ENCODE results near the gene ZBED4. TPM values are rescaled to one million over a fixed set of nuclear protein-coding genes. Genes with fewer than 3 reads are reported as not detected.

The ZBED4 gene
- total RNA-seq, 1 donor from 2014 or later = 4.1 TPM

DNA sequence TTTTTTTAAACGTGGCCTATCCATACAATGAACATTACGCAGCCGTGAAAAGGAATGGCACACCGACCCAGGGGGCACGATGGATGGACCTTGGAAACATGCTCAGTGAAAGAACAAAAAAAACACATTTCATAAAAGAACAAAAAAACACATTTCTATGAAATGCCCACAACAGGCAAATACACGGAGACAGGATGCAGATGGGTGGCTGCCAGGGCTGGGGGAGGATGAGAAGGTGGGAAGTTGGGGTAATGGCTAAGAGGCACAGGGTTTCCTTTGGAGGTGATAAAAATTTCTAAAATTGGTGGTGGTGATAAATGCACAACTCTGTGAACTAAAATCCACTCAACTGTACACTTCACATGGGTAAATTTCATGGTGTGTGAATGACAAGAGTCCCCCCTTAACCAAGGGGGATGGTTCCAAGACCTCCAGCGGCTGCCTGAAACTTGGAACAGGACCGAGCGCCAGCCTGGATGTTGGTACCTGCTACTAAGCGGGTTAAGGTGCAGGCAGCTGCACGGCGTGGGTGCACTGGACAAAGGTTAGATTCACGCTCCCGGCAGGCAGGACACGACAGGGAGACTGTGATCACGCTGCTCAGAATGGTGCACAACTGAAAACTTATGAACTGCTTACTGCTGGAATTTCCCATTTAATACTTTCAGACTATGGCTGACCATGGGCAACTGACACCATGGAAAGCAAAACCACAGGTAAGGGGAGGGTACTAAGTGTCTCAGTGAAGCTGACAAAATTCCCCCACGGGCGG, 42.4 kb upstream of the ZBED4 start:
- Histone ChIP-seq H3K9me3 (replicated peaks) (no peaks in the 10 kb centered on the region), H3K27ac (replicated peaks) (no peak overlapping the region), H3K36me3 (peaks cover 18% of the 10 kb centered on the region), H3K27me3 (ENCODE audit: low read depth) (no peaks in the 10 kb centered on the region), H3K4me1 (peaks cover 81% of the 10 kb centered on the region), H3K4me3 (no peak overlapping the region)
- TF ChIP-seq, protein P1, sequence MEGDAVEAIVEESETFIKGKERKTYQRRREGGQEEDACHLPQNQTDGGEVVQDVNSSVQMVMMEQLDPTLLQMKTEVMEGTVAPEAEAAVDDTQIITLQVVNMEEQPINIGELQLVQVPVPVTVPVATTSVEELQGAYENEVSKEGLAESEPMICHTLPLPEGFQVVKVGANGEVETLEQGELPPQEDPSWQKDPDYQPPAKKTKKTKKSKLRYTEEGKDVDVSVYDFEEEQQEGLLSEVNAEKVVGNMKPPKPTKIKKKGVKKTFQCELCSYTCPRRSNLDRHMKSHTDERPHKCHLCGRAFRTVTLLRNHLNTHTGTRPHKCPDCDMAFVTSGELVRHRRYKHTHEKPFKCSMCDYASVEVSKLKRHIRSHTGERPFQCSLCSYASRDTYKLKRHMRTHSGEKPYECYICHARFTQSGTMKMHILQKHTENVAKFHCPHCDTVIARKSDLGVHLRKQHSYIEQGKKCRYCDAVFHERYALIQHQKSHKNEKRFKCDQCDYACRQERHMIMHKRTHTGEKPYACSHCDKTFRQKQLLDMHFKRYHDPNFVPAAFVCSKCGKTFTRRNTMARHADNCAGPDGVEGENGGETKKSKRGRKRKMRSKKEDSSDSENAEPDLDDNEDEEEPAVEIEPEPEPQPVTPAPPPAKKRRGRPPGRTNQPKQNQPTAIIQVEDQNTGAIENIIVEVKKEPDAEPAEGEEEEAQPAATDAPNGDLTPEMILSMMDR (IDR thresholded peaks at IDR 0.05; ENCODE audit: borderline replicate concordance) = no peak
- intact Hi-C loops (cut with micrococcal nuclease) = no loop called here
- DNase-seq = no peak

DNA sequence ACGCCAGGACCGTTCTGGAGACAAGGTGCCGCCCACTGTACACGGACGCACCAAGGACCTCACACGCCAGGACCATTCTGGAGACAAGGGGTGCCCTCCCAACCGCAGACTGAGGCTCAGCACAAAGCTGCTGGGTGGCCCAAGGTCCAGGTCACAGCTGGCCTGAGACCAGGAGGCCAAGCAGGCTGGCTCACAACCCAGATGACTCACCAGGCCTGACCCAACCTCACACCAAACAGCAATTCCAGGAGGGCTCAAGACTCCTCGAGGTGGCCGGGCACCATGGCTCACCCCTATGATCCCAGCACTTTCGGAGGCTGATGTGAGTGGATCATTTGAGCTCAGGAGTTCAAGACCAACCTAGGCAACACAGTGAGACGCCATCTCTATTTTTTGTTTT, 40.8 kb upstream of the ZBED4 start:
- no peak for DNase-seq
- no peaks in the 10 kb centered on the region for H3K27me3 ChIP-seq (ENCODE audit: low read depth)
- peaks cover 80% of the 10 kb centered on the region for H3K4me1 ChIP-seq

DNA sequence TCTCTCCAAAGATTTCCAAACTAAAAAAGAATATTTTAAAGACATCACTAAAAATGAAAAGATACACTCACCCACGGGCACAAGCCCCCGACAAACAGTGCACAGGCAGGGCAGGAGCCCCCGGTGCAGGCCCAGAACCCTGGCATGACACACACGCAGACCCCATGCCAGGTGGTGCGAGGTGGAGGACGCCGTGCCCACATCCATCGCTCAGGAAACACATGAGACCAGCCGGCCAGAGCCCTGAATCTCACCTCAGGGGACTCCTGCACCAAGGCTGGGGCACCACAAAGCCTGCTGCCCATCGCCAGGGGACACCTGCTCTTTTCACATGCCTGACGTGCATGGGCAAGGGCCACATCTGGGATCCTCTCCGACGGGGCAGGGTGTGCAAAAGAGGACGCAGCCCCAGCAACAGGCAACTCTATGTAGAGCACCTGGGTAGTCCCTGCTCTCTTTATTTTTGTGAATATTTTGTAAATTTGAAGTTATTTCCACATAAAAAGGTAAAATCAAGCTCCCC, 39.4 kb upstream of the ZBED4 start:
- no peaks in the 10 kb centered on the region for H3K9me3 ChIP-seq (replicated peaks)
- H3K36me3 ChIP-seq = peaks cover 48% of the 10 kb centered on the region
- no peaks in the 10 kb centered on the region for H3K27me3 ChIP-seq (ENCODE audit: low read depth)
- H3K27ac ChIP-seq (replicated peaks) = no peak overlapping the region
- no peak for DNase-seq
- H3K4me3 ChIP-seq = no peak overlapping the region
- TF ChIP-seq, protein P1 (IDR thresholded peaks at IDR 0.05; ENCODE audit: borderline replicate concordance) = no peak
- peaks cover 66% of the 10 kb centered on the region for H3K4me1 ChIP-seq
- intact Hi-C loops (cut with micrococcal nuclease) = no loop called here

More for the DNA sequence above, 40.8 kb upstream of the ZBED4 start:
- Histone ChIP-seq H3K9me3 (replicated peaks) (no peaks in the 10 kb centered on the region), H3K36me3 (peaks cover 34% of the 10 kb centered on the region), H3K27ac (replicated peaks) (no peak overlapping the region), H3K4me3 (no peak overlapping the region)
- intact Hi-C loops (cut with micrococcal nuclease) = no loop called here
- TF ChIP-seq, protein P1 (IDR thresholded peaks at IDR 0.05; ENCODE audit: borderline replicate concordance) = no peak

DNA sequence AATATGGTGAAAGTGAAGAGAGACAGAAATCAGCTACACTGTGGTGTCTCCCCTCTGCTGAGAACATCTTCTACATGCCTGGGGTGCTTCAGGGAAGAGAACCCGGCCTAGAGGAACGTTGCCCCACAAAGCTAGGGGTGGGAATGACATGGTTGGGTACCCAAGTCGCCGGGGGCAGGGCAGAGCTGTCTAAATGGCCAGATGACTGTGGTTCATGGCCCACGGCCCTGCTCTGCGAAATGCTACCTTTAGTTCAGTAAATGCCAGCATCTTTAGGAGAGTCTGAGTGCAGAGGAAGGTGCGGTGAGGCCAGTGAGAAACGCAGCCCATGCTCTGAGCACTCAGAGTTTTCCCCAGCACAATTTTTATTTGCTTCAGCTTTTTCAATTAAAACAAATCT, 38.8 kb upstream of the ZBED4 start:
- TF ChIP-seq, protein P1 (IDR thresholded peaks at IDR 0.05; ENCODE audit: borderline replicate concordance) = no peak
- Histone ChIP-seq H3K9me3 (replicated peaks) (no peaks in the 10 kb centered on the region), H3K27me3 (ENCODE audit: low read depth) (no peaks in the 10 kb centered on the region), H3K36me3 (peaks cover 52% of the 10 kb centered on the region), H3K27ac (replicated peaks) (no peak overlapping the region), H3K4me1 (peaks cover 62% of the 10 kb centered on the region), H3K4me3 (no peak overlapping the region)
- intact Hi-C loops (cut with micrococcal nuclease) = no loop called here
- DNase-seq = no peak

DNA sequence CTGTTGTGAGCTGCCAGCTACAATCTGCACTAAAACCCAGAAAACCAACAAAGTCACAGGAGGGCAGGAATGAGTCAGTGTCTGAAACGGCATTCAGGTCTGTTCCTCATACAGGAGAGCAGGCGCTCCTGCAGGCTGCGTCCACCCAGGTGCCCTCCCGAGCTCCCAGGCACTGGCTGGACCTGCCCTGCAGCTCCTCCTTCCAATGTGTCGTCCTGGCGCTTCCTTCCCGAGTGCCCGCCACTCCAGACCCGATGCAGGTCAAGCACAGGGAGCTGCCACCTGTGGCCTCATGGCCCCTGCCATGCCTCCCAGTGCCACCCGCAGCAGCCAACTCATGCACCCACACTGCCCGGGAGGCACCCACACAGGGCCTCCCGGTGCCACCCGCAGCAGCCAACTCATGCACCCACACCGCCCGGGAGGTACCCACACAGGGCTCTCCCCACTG, 38.0 kb upstream of the ZBED4 start:
- intact Hi-C loops (cut with micrococcal nuclease) = no loop called here
- TF ChIP-seq, protein P1 (IDR thresholded peaks at IDR 0.05; ENCODE audit: borderline replicate concordance) = no peak
- Histone ChIP-seq H3K4me1 (peaks cover 62% of the 10 kb centered on the region), H3K27me3 (ENCODE audit: low read depth) (no peaks in the 10 kb centered on the region), H3K4me3 (no peak overlapping the region), H3K9me3 (replicated peaks) (no peaks in the 10 kb centered on the region), H3K27ac (replicated peaks) (no peak overlapping the region), H3K36me3 (peaks cover 60% of the 10 kb centered on the region)
- no peak for DNase-seq
